ENCODE data around the gene MUC2.

Gene MUC2

DNA sequence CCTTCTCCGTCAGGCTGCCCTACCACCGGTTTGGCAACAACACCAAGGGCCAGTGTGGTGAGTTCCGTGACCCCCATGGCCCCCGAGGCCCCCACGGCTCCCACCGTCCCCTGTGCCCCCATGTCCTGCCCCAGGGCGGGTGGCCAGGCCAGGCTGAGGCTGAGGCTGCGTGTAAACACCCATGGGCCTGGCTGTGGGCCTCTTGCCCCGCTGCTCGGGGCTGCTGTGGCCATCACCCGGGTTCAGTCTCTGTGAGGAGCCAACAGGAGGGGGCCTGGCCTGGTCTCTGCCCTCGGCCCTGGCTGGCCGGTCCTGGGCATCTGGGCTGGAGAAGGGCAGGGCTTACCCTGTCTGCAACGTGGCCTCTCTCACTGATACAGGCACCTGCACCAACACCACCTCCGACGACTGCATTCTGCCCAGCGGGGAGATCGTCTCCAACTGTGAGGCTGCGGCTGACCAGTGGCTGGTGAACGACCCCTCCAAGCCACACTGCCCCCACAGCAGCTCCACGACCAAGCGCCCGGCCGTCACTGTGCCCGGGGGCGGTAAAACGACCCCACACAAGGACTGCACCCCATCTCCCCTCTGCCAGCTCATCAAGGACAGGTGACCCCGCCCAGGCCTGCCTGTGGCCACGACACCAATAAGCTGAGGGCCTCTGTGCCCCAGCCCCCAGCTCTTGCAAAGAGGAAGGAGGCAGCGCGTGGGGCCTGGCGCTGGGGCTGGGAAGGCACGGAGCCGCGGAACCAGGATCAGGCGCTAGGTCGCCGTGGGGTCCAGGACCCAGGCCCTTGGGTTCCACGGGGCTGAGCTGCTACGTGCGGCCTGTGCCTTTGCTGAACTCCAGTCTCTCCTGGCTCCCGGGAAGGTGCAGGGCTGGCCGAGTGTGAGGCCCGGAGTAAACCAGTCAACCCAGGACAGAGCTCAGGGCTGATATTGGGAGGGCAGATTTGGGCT lies 29.0 kb downstream of the MUC2 start:
- H3K9me2 ChIP-seq (replicated peaks; ENCODE audit: low read depth, low read length), result no peaks in the 10 kb centered on the region
- H3K36me3 ChIP-seq (ENCODE audit: insufficient read depth, low read length), result no peaks in the 10 kb centered on the region
- H3K27me3 ChIP-seq (ENCODE audit: insufficient read depth, low read length, poor library complexity, severe bottlenecking), result no peaks in the 10 kb centered on the region
- no peaks in the 10 kb centered on the region for H3K4me1 ChIP-seq (ENCODE audit: insufficient read depth, low read length, poor library complexity, severe bottlenecking)
- H2AFZ ChIP-seq (ENCODE audit: low read length), result no peak overlapping the region
- H3K4me2 ChIP-seq (ENCODE audit: low read depth, low read length, poor library complexity, severe bottlenecking), result no peak overlapping the region
- TF ChIP-seq, protein P1, sequence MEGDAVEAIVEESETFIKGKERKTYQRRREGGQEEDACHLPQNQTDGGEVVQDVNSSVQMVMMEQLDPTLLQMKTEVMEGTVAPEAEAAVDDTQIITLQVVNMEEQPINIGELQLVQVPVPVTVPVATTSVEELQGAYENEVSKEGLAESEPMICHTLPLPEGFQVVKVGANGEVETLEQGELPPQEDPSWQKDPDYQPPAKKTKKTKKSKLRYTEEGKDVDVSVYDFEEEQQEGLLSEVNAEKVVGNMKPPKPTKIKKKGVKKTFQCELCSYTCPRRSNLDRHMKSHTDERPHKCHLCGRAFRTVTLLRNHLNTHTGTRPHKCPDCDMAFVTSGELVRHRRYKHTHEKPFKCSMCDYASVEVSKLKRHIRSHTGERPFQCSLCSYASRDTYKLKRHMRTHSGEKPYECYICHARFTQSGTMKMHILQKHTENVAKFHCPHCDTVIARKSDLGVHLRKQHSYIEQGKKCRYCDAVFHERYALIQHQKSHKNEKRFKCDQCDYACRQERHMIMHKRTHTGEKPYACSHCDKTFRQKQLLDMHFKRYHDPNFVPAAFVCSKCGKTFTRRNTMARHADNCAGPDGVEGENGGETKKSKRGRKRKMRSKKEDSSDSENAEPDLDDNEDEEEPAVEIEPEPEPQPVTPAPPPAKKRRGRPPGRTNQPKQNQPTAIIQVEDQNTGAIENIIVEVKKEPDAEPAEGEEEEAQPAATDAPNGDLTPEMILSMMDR (conservative IDR thresholded peaks at IDR 0.05; ENCODE audit: low read length), result no peak
- TF ChIP-seq EZH2phosphoT487 (IDR thresholded peaks at IDR 0.05; ENCODE audit: borderline replicate concordance), result no peak
- H4K20me1 ChIP-seq (ENCODE audit: insufficient read depth, low read length, poor library complexity, severe bottlenecking), result no peaks in the 10 kb centered on the region
- peaks cover 9% of the 10 kb centered on the region; the same call in 1 of the 2 replicates for H3K9me3 ChIP-seq (ENCODE audit: insufficient read depth, low read depth, low read length)
- H3K9ac ChIP-seq (ENCODE audit: low read depth, low read length, poor library complexity, severe bottlenecking), result no peak overlapping the region
- H3K79me2 ChIP-seq (ENCODE audit: insufficient read depth, low read length), result no peaks in the 10 kb centered on the region
- H3F3A ChIP-seq (ENCODE audit: low read depth), result no peaks in the 10 kb centered on the region
- H3K4me3 ChIP-seq (ENCODE audit: low read length, poor library complexity, severe bottlenecking), result no peak overlapping the region

GRCh38 chr11:1104411-1105182 lies 29.9 kb downstream of the MUC2 start:
- H3K4me2 ChIP-seq (ENCODE audit: low read depth, low read length, poor library complexity, severe bottlenecking), result no peak overlapping the region
- H3K4me3 ChIP-seq (ENCODE audit: low read length, poor library complexity, severe bottlenecking), result no peak overlapping the region
- H3K9me2 ChIP-seq (replicated peaks; ENCODE audit: low read depth, low read length), result no peaks in the 10 kb centered on the region
- no peak overlapping the region for H2AFZ ChIP-seq (ENCODE audit: low read length)
- H3K9ac ChIP-seq (ENCODE audit: low read depth, low read length, poor library complexity, severe bottlenecking), result no peak overlapping the region
- TF ChIP-seq EZH2phosphoT487 (IDR thresholded peaks at IDR 0.05; ENCODE audit: borderline replicate concordance), result no peak
- TF ChIP-seq, protein P1 (conservative IDR thresholded peaks at IDR 0.05; ENCODE audit: low read length), result no peak
- H3K9me3 ChIP-seq (ENCODE audit: insufficient read depth, low read depth, low read length), result peaks cover 9% of the 10 kb centered on the region; the same call in 1 of the 2 replicates
- H3K27me3 ChIP-seq (ENCODE audit: insufficient read depth, low read length, poor library complexity, severe bottlenecking), result no peaks in the 10 kb centered on the region
- no peaks in the 10 kb centered on the region for H3K36me3 ChIP-seq (ENCODE audit: insufficient read depth, low read length)
- no peaks in the 10 kb centered on the region for H3K4me1 ChIP-seq (ENCODE audit: insufficient read depth, low read length, poor library complexity, severe bottlenecking)
- no peaks in the 10 kb centered on the region for H3K79me2 ChIP-seq (ENCODE audit: insufficient read depth, low read length)
- no peaks in the 10 kb centered on the region for H4K20me1 ChIP-seq (ENCODE audit: insufficient read depth, low read length, poor library complexity, severe bottlenecking)
- H3F3A ChIP-seq (ENCODE audit: low read depth), result no peaks in the 10 kb centered on the region

DNA sequence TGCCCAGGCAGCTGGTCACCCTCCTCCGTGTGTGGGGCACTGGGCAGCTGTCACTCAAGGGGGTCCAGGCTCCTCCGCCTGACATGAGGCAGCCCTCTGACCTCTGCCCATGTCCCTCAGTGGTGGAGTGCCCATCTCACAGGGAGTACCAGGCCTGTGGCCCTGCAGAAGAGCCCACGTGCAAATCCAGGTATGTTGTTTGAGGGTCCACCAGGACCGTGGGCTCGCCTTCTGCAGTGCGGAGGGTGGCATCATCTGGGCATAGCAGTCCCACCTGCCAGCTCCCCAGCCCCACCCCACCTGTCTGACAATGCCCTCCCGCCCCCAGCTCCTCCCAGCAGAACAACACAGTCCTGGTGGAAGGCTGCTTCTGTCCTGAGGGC lies 30.5 kb downstream of the MUC2 start:
- Histone ChIP-seq H3K4me1 (ENCODE audit: insufficient read depth, low read length, poor library complexity, severe bottlenecking) (no peaks in the 10 kb centered on the region), H3K36me3 (ENCODE audit: insufficient read depth, low read length) (no peaks in the 10 kb centered on the region), H2AFZ (ENCODE audit: low read length) (no peak overlapping the region), H3K4me2 (ENCODE audit: low read depth, low read length, poor library complexity, severe bottlenecking) (no peak overlapping the region), H3F3A (ENCODE audit: low read depth) (no peaks in the 10 kb centered on the region), H3K79me2 (ENCODE audit: insufficient read depth, low read length) (no peaks in the 10 kb centered on the region), H3K4me3 (ENCODE audit: low read length, poor library complexity, severe bottlenecking) (no peak overlapping the region), H3K27me3 (ENCODE audit: insufficient read depth, low read length, poor library complexity, severe bottlenecking) (no peaks in the 10 kb centered on the region), H3K9me2 (replicated peaks; ENCODE audit: low read depth, low read length) (no peaks in the 10 kb centered on the region), H3K9ac (ENCODE audit: low read depth, low read length, poor library complexity, severe bottlenecking) (no peak overlapping the region), H4K20me1 (ENCODE audit: insufficient read depth, low read length, poor library complexity, severe bottlenecking) (no peaks in the 10 kb centered on the region), H3K9me3 (ENCODE audit: insufficient read depth, low read depth, low read length) (peaks cover 9% of the 10 kb centered on the region; the same call in 1 of the 2 replicates)
- TF ChIP-seq, protein P1 (conservative IDR thresholded peaks at IDR 0.05; ENCODE audit: low read length), result no peak
- TF ChIP-seq EZH2phosphoT487 (IDR thresholded peaks at IDR 0.05; ENCODE audit: borderline replicate concordance), result no peak
